NT2/D1 (cell line): ENCODE data around the gene NAP1L1.
A peak's percentile ranks its signal among the peaks of the same experiment; 100 is the strongest.

Source experiments
- DNase-seq: peaks from one replicate; pipeline ENCODE4 v3.0.0-alpha.2; 2011; ENCODE audit warnings: low read depth, low spot score
- H3K27me3 ChIP-seq: 2 replicates; pipeline ENCODE4 v1.6.0; 2011; ENCODE audit warnings: mild to moderate bottlenecking; ENCODE audit not compliant: insufficient read length, insufficient read depth
- H3K36me3 ChIP-seq: 2 replicates; pipeline ENCODE4 v1.6.1; 2011; ENCODE audit warnings: mild to moderate bottlenecking, low read length, mixed read lengths; ENCODE audit not compliant: insufficient read depth, insufficient read length
- H3K4me1 ChIP-seq: 2 replicates; pipeline ENCODE4 v1.5.1; 2011; ENCODE audit not compliant: insufficient read depth, insufficient read length
- H3K4me3 ChIP-seq: 2 replicates; pipeline ENCODE4 v1.5.1; 2011; ENCODE audit warnings: low read depth; ENCODE audit not compliant: insufficient read length
- H3K9ac ChIP-seq: 2 replicates; pipeline ENCODE4 v1.6.0; 2011; ENCODE audit warnings: low read depth; ENCODE audit not compliant: insufficient read length
- H3K9me3 ChIP-seq: 2 replicates; pipeline ENCODE4 v1.5.1; 2011; ENCODE audit warnings: mild to moderate bottlenecking, low read length; ENCODE audit not compliant: insufficient read depth
- SUZ12 ChIP-seq: IDR thresholded peaks from 2 replicates; pipeline ENCODE4 v1.6.1; 2011; ENCODE audit not compliant: insufficient read length, insufficient read depth; ENCODE audit errors: extremely low read depth
- YY1 ChIP-seq: IDR thresholded peaks from 2 replicates; pipeline ENCODE4 v1.6.1; 2011; ENCODE audit not compliant: insufficient read length, insufficient read depth
- ZNF274 ChIP-seq: IDR thresholded peaks from 2 replicates; pipeline ENCODE4 v1.6.1; 2011; ENCODE audit warnings: mild to moderate bottlenecking, low read depth, low read length

The NAP1L1 gene

GRCh38 chr12:76024102-76024781, 60.2 kb downstream of the NAP1L1 start:
- no peak overlapping the region for H3K9ac ChIP-seq
- no peaks in the 10 kb centered on the region for H3K4me1 ChIP-seq
- DNase-seq = no peak
- no peaks in the 10 kb centered on the region for H3K27me3 ChIP-seq
- H3K4me3 ChIP-seq = no peak overlapping the region
- peaks cover 26% of the 10 kb centered on the region for H3K36me3 ChIP-seq
- H3K9me3 ChIP-seq = no peaks in the 10 kb centered on the region
- TF ChIP-seq ZNF274 (no peak), YY1 (no peak), SUZ12 (no peak)

DNA sequence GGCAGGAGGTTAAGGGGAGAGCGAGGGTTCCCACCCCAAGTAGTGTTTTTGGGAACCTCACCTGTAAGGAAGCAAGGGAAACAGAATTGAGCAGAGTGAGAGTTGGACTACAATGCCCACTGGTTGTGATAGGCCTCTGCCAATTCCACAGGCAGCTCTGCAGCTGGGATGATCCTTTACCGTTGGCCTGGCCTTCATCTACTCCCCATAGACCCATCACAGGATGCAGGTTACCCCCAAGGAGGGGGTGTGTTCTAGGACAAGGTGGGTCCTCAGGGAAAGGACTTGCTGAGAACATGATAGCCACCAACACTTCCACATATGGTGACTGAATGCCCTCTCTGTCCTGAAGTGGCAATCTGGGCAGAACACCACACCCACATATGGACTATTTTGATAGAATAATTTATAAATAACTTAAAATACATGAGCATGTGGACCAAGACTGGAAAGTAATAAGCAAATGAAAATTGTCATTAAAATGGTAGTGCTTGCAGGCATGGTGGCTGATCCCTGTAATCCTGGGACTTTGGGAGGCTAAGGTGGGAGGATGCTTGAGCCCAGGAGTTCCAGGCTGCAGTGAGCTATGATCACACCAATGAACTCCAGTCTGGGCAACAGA, 61.3 kb downstream of the NAP1L1 start:
- TF ChIP-seq YY1 = no peak
- no peak for TF ChIP-seq SUZ12
- TF ChIP-seq ZNF274 = no peak
- H3K9ac ChIP-seq = no peak overlapping the region
- H3K27me3 ChIP-seq = no peaks in the 10 kb centered on the region
- H3K9me3 ChIP-seq = no peaks in the 10 kb centered on the region
- H3K4me1 ChIP-seq = no peaks in the 10 kb centered on the region
- no peak for DNase-seq
- H3K4me3 ChIP-seq = no peak overlapping the region
- H3K36me3 ChIP-seq = peaks cover 15% of the 10 kb centered on the region

- no peak overlapping the region for H3K9ac ChIP-seq
- H3K4me1 ChIP-seq = no peaks in the 10 kb centered on the region
- no peak overlapping the region for H3K4me3 ChIP-seq
- peaks cover 9% of the 10 kb centered on the region for H3K36me3 ChIP-seq
- no peaks in the 10 kb centered on the region for H3K9me3 ChIP-seq
- DNase-seq = no peak
- TF ChIP-seq SUZ12 (no peak), YY1 (no peak), ZNF274 (no peak)
- no peaks in the 10 kb centered on the region for H3K27me3 ChIP-seq
These were observed 62.0 kb downstream of the NAP1L1 start for GRCh38 chr12:76022506-76022905.

DNA sequence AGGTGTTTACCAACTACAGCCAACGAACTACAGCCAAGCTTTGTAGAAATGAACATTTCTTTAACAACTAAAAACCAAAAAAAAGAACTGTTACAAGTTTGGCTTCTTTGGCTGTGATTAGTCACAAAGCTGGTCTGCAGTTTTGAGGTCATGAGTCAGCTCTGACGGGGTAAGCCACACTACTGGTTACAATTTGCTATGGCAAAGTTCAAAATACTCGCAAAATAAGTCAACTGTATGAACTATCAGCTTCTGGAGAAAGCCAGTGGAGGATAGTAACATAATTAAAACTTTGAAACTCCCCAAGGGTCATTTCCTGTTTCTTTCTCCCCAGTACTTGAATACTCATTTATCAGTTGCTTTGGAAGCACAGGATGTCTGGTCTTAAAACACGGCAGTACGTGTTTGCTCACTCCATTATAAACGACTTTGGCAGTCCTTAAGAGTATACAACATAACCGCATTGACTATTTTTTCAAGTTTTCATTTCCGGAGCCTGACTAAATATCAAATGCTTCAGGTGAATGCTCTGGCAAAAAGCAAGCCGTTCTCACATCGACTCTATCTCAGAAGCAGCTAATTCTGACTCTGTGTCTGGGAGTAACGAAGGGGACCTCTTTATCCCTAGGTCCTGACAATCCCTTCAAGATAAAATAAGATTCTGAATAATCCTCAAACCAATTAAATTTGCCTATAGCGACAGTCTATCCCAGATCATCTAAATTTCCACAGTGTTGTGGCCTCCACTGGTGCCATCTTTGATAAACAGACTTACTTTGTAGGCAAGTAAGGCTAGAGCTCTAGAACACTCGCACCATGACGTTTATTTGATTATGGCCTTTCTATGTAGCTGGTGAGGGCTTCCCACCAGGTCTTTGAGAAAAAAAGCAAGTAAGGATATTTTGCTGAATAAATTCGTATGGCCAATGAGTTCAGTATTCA, 63.5 kb downstream of the NAP1L1 start:
- Histone ChIP-seq H3K4me3 (no peak overlapping the region), H3K9me3 (no peaks in the 10 kb centered on the region), H3K36me3 (no peaks in the 10 kb centered on the region), H3K9ac (no peak overlapping the region), H3K27me3 (no peaks in the 10 kb centered on the region), H3K4me1 (no peaks in the 10 kb centered on the region)
- no peak for DNase-seq
- TF ChIP-seq SUZ12 = no peak
- TF ChIP-seq YY1 = no peak
- TF ChIP-seq ZNF274 = no peak

- no peak for TF ChIP-seq YY1
- no peak for TF ChIP-seq SUZ12
- TF ChIP-seq ZNF274 = no peak
- no peaks in the 10 kb centered on the region for H3K4me1 ChIP-seq
- peak overlapping the region; percentile 11 for H3K9ac ChIP-seq
- no peak overlapping the region for H3K4me3 ChIP-seq
- H3K9me3 ChIP-seq = no peaks in the 10 kb centered on the region
- no peak for DNase-seq
- H3K36me3 ChIP-seq = no peaks in the 10 kb centered on the region
- no peaks in the 10 kb centered on the region for H3K27me3 ChIP-seq
These were observed 64.2 kb downstream of the NAP1L1 start for GRCh38 chr12:76020281-76020680.

GRCh38 chr12:76018672-76019071, 65.8 kb downstream of the NAP1L1 start:
- Histone ChIP-seq H3K4me3 (no peak overlapping the region), H3K4me1 (no peaks in the 10 kb centered on the region), H3K27me3 (no peaks in the 10 kb centered on the region), H3K9ac (no peak overlapping the region), H3K36me3 (no peaks in the 10 kb centered on the region), H3K9me3 (no peaks in the 10 kb centered on the region)
- TF ChIP-seq SUZ12 = no peak
- no peak for TF ChIP-seq ZNF274
- no peak for TF ChIP-seq YY1
- no peak for DNase-seq

GRCh38 chr12:76018111-76018510, 66.4 kb downstream of the NAP1L1 start:
- no peaks in the 10 kb centered on the region for H3K9me3 ChIP-seq
- DNase-seq = no peak
- H3K27me3 ChIP-seq = no peaks in the 10 kb centered on the region
- H3K4me1 ChIP-seq = no peaks in the 10 kb centered on the region
- H3K36me3 ChIP-seq = no peaks in the 10 kb centered on the region
- no peak overlapping the region for H3K4me3 ChIP-seq
- TF ChIP-seq YY1 = no peak
- no peak for TF ChIP-seq SUZ12
- TF ChIP-seq ZNF274 = no peak
- H3K9ac ChIP-seq = no peak overlapping the region
